H1 (cell line): ENCODE data around the gene OXNAD1. TPM values are rescaled to one million over a fixed set of nuclear protein-coding genes. Genes with fewer than 3 reads are reported as not detected.

Source experiments
- CTCF ChIA-PET: fragments of 300-600 bp; sonication (Branson Sonifier 250); formaldehyde crosslinking; loops from one replicate; lab custom pipeline; 2021; ENCODE audit not compliant: partially characterized antibody; lab: Charles Lee
- POLR2A ChIA-PET: fragments of 300-600 bp; sonication (Branson Sonifier 250); formaldehyde crosslinking; loops from one replicate; lab custom pipeline; 2021; ENCODE audit warnings: inconsistent platforms; ENCODE audit not compliant: partially characterized antibody; lab: Charles Lee
- DNase-seq, 2 experiments: peaks; one replicate each; pipeline versions ENCODE4 v3.0.0 to v3.0.0-alpha.2; 2010 to 2022; ENCODE audit warnings: low spot score in 2 of 2, low read depth in 1 of 2, mixed read lengths in 1 of 2
- FAIRE-seq: peaks from 2 replicates; lab custom pipeline; 2011; peaks lifted over from hg19 to GRCh38; lab: Jason Lieb, UNC
- H2AFZ ChIP-seq: 2 replicates; pipeline ENCODE4 v1.8.1; 2012; ENCODE audit warnings: low read length, inconsistent platforms
- H2AK5ac ChIP-seq: 2 replicates; pipeline ENCODE4 v1.6.1; 2013; ENCODE audit warnings: low read depth, low read length
- H2BK120ac ChIP-seq: replicated peaks from 2 replicates; pipeline ENCODE3; 2013; ENCODE audit warnings: low read depth, low read length, inconsistent platforms
- H2BK12ac ChIP-seq: 2 replicates; pipeline ENCODE4 v1.6.1; 2013; ENCODE audit warnings: low read depth, low read length
- H2BK15ac ChIP-seq: 2 replicates; pipeline ENCODE4 v1.6.1; 2013; ENCODE audit warnings: low read length
- H2BK20ac ChIP-seq: 2 replicates; pipeline ENCODE4 v1.6.1; 2013; ENCODE audit warnings: low read length
- H2BK5ac ChIP-seq: 2 replicates; pipeline ENCODE4 v1.6.1; 2013; ENCODE audit warnings: low read depth, low read length
- H3K14ac ChIP-seq: 2 replicates; pipeline ENCODE4 v1.6.1; 2013; ENCODE audit warnings: inconsistent platforms; ENCODE audit not compliant: insufficient read length
- H3K18ac ChIP-seq: 2 replicates; pipeline ENCODE4 v1.6.1; 2013; ENCODE audit warnings: low read length; ENCODE audit errors: extremely low read depth
- H3K23ac ChIP-seq: 2 replicates; pipeline ENCODE4 v1.6.1; 2013; ENCODE audit warnings: inconsistent platforms; ENCODE audit not compliant: insufficient read length
- H3K23me2 ChIP-seq: 2 replicates; pipeline ENCODE4 v1.6.1; 2013; ENCODE audit warnings: low read depth, low read length
- H3K27ac ChIP-seq: 2 replicates; pipeline ENCODE4 v1.6.1; 2011; ENCODE audit warnings: low read depth, low read length, inconsistent platforms
- H3K27me3 ChIP-seq, 4 experiments: replicated peaks in 1 of 4; 1 replicate in 1 of 4; 2 replicates in 3 of 4; pipeline versions ENCODE4 v1.6.1 to v1.8.1; 2011 to 2013; ENCODE audit warnings: low read length in 3 of 4, mild to moderate bottlenecking in 3 of 4, inconsistent platforms in 2 of 4, mixed read lengths in 2 of 4, moderate library complexity in 1 of 4; ENCODE audit not compliant: control insufficient read depth in 3 of 4, insufficient read depth in 3 of 4; ENCODE audit errors: extremely low read depth in 1 of 4
- H3K36me3 ChIP-seq, 4 experiments: 2 replicates each; pipeline versions ENCODE4 v1.6.1 to v1.8.1; 2011 to 2013; ENCODE audit warnings: mild to moderate bottlenecking in 4 of 4, low read length in 3 of 4, moderate library complexity in 2 of 4, control low read depth in 1 of 4, inconsistent platforms in 1 of 4; ENCODE audit not compliant: insufficient read depth in 4 of 4, control insufficient read depth in 2 of 4
- H3K4ac ChIP-seq: replicated peaks from 2 replicates; pipeline ENCODE3; 2013; ENCODE audit warnings: low read length, low read depth, mixed read lengths, inconsistent platforms; ENCODE audit not compliant: insufficient read length
- H3K4me1 ChIP-seq, 4 experiments: replicated peaks in 1 of 4; 1 replicate in 1 of 4; 2 replicates in 3 of 4; pipeline versions ENCODE4 v1.6.1 to v1.8.1; 2011 to 2013; ENCODE audit warnings: low read length in 3 of 4, inconsistent platforms in 2 of 4, mixed read lengths in 1 of 4; ENCODE audit not compliant: insufficient read depth in 4 of 4, control insufficient read depth in 3 of 4
- H3K4me2 ChIP-seq, 2 experiments: 2 replicates each; pipeline versions ENCODE4 v1.6.1 to v1.8.1; 2011 to 2013; ENCODE audit warnings: low read depth in 2 of 2, low read length in 2 of 2, control low read depth in 1 of 2, inconsistent platforms in 1 of 2, mild to moderate bottlenecking in 1 of 2; ENCODE audit not compliant: insufficient read depth in 1 of 2
- H3K4me3 ChIP-seq, 4 experiments: fragments of 200-600, 300-600 bp in 1 of 4; sonication (generic), shearing (Covaris generic), sonication (Bioruptor Twin) in 1 of 4; 2 replicates each; pipeline versions ENCODE4 v1.5.1 to v1.8.1; 2011 to 2016; ENCODE audit warnings: low read length in 4 of 4, low read depth in 3 of 4, control low read depth in 2 of 4, inconsistent platforms in 2 of 4, mild to moderate bottlenecking in 2 of 4, mixed read lengths in 1 of 4, moderate library complexity in 1 of 4; ENCODE audit not compliant: insufficient read depth in 2 of 4; ENCODE audit errors: extremely low read depth in 1 of 4
- H3K56ac ChIP-seq: replicated peaks from 2 replicates; pipeline ENCODE3; 2013; ENCODE audit warnings: low read depth, mild to moderate bottlenecking, mixed read lengths, low read length, inconsistent platforms; ENCODE audit not compliant: insufficient read length
- H3K79me1 ChIP-seq: 2 replicates; pipeline ENCODE4 v1.6.1; 2013; ENCODE audit warnings: low read depth, low read length, control low read depth
- H3K79me2 ChIP-seq, 2 experiments: 2 replicates each; pipeline versions ENCODE4 v1.6.1 to v1.8.1; 2012 to 2013; ENCODE audit warnings: low read length in 2 of 2, mild to moderate bottlenecking in 2 of 2, inconsistent platforms in 1 of 2; ENCODE audit not compliant: insufficient read depth in 2 of 2, control insufficient read depth in 1 of 2
- H3K9ac ChIP-seq, 4 experiments: replicated peaks in 1 of 4; 1 replicate in 1 of 4; 2 replicates in 3 of 4; pipeline versions ENCODE4 v1.6.1 to v1.8.1; 2011 to 2013; ENCODE audit warnings: low read depth in 3 of 4, low read length in 3 of 4, control low read depth in 2 of 4, mild to moderate bottlenecking in 2 of 4, moderate library complexity in 2 of 4, inconsistent platforms in 1 of 4; ENCODE audit errors: extremely low read depth in 1 of 4
- H3K9me3 ChIP-seq, 2 experiments: 2 replicates each; pipeline versions ENCODE4 v1.6.1 to v1.8.1; 2012 to 2013; ENCODE audit warnings: mild to moderate bottlenecking in 2 of 2, moderate library complexity in 2 of 2, control low read depth in 1 of 2, inconsistent platforms in 1 of 2, low read depth in 1 of 2, low read length in 1 of 2, mixed read lengths in 1 of 2; ENCODE audit not compliant: insufficient read depth in 2 of 2
- H4K20me1 ChIP-seq, 2 experiments: replicated peaks in 1 of 2; 2 replicates each; pipeline versions ENCODE3 to v1.8.1; 2011 to 2013; ENCODE audit warnings: inconsistent platforms in 2 of 2, low read length in 2 of 2, mild to moderate bottlenecking in 1 of 2; ENCODE audit not compliant: insufficient read depth in 2 of 2, control insufficient read depth in 1 of 2
- H4K5ac ChIP-seq: 2 replicates; pipeline ENCODE4 v1.6.1; 2013; ENCODE audit warnings: low read length, low read depth, mixed read lengths, inconsistent platforms; ENCODE audit not compliant: insufficient read length
- H4K8ac ChIP-seq: 2 replicates; pipeline ENCODE4 v1.8.0; 2013; ENCODE audit warnings: mild to moderate bottlenecking, moderate library complexity, low read length, inconsistent platforms; ENCODE audit not compliant: insufficient read depth; ENCODE audit errors: extremely low read depth
- H4K91ac ChIP-seq: replicated peaks from 2 replicates; pipeline ENCODE3; 2013; ENCODE audit warnings: low read length, mixed read lengths, inconsistent platforms; ENCODE audit not compliant: insufficient read length
- ATF2 ChIP-seq: IDR thresholded peaks from 2 replicates; pipeline ENCODE4 v1.6.1; 2012; ENCODE audit warnings: low read length, inconsistent platforms
- CHD1 ChIP-seq: IDR thresholded peaks from 2 replicates; pipeline ENCODE4 v1.6.1; 2012; ENCODE audit warnings: low read depth, low read length, improper control_type of control experiment
- CTBP2 ChIP-seq: IDR thresholded peaks from 2 replicates; pipeline ENCODE4 v1.7.0; 2011; ENCODE audit warnings: borderline replicate concordance, mild to moderate bottlenecking, moderate library complexity, mixed read lengths, low read length; ENCODE audit not compliant: insufficient read depth, insufficient read length
- CTCF ChIP-seq, 3 experiments: IDR thresholded peaks; 1 replicate in 2 of 3; 2 replicates in 1 of 3; pipeline versions ENCODE4 v1.5.1 to v1.6.1; 2011; ENCODE audit warnings: low read length in 3 of 3, mild to moderate bottlenecking in 3 of 3, inconsistent platforms in 2 of 3, low read depth in 1 of 3, moderate library complexity in 1 of 3; ENCODE audit not compliant: insufficient read depth in 1 of 3; ENCODE audit errors: control extremely low read depth in 1 of 3
- MAFK ChIP-seq: IDR thresholded peaks from 2 replicates; pipeline ENCODE4 v1.6.1; 2012; ENCODE audit warnings: low read depth, mild to moderate bottlenecking, improper control_type of control experiment, low read length
- SAP30 ChIP-seq: fragments of 300-600 bp; sonication (generic); IDR thresholded peaks from 2 replicates; pipeline ENCODE4 v1.7.1; 2012; ENCODE audit warnings: low read length, moderate library complexity, mild to moderate bottlenecking, inconsistent platforms; ENCODE audit not compliant: insufficient read depth, insufficient replicate concordance
- SIRT6 ChIP-seq: IDR thresholded peaks from one replicate; pipeline ENCODE4 v1.7.1; 2012; ENCODE audit warnings: low read length, inconsistent platforms
- WGBS, 2 experiments: shearing (Covaris generic) in 1 of 2; methylation state at CpG; one replicate each; pipeline versions ENCODE4 v1.1.6 to v1.1.7; 2013 to 2015; ENCODE audit warnings: low lambda C conversion rate in 2 of 2, mixed read lengths in 2 of 2, inconsistent platforms in 1 of 2, low coverage in 1 of 2, missing lambda C conversion rate in 1 of 2; ENCODE audit not compliant: insufficient replicate concordance in 2 of 2, insufficient coverage in 1 of 2, insufficient read length in 1 of 2; ENCODE audit errors: extremely low coverage in 1 of 2, missing lambda C conversion rate in 1 of 2; 5-methylcytosine and 5-hydroxymethylcytosine counted together
- polyA plus RNA-seq, 7 experiments: library from polyadenylated mRNA; depleted of rRNA in 3 of 7; stranded (reverse) in 5 of 7; unstranded in 2 of 7; fragments of >200 nt in 5 of 7; fragments of 200-250 nt in 2 of 7; gene quantifications; 1 replicate in 5 of 7; 2 replicates in 1 of 7; 4 replicates in 1 of 7; pipeline versions ENCODE4 v1.2.1 to v1.2.3, GENCODE V29; 2011 to 2013; ENCODE audit warnings: missing spikeins in 2 of 7, mixed read lengths in 2 of 7
- total RNA-seq: library from RNA; stranded (reverse); fragmentation: NEBNext Ultra II Directional; extraction: Animal tissue kit (Norgen Biotek cat#: 25700); gene quantifications from 2 replicates; pipeline ENCODE4 v1.2.1, GENCODE V29; 2021

OXNAD1 gene
- total and polyA plus RNA-seq, 2 of the 8 experiments (the other 6 are each of a cell fraction or from before 2014, with no cell fraction given): 14.9 to 24.8 TPM

GRCh38 chr3:16316847-16317560, 52.0 kb downstream of the OXNAD1 start:
- Histone ChIP-seq H3K18ac (no peak overlapping the region), H3K79me2 (no peaks in the 10 kb centered on the region), H3K56ac (no peak overlapping the region), H3K79me1 (0 out of 2 replicates have a peak, but pooled peaks cover 2% of the 10 kb centered on the region), H3K27ac (no peak overlapping the region), H3K9me3 (no peaks in the 10 kb centered on the region), H4K8ac (no peak overlapping the region), H2BK15ac (no peak overlapping the region), H2AFZ (no peak overlapping the region), H4K5ac (no peak overlapping the region), H3K4ac (no peak overlapping the region), H3K4me1 (no peaks in the 10 kb centered on the region), H3K23me2 (no peaks in the 10 kb centered on the region), H4K91ac (no peak overlapping the region), H4K20me1 (peaks cover 0 to 1% of the 10 kb centered on the region in 2 experiments), H3K23ac (no peak overlapping the region), H2AK5ac (no peak overlapping the region), H2BK20ac (no peak overlapping the region), H3K14ac (no peak overlapping the region), H2BK5ac (no peak overlapping the region), H3K4me2 (no peak overlapping the region), H2BK120ac (no peak overlapping the region), H3K27me3 (no peaks in the 10 kb centered on the region), H2BK12ac (no peak overlapping the region), H3K36me3 (peaks cover 0 to 8% (median 2%) of the 10 kb centered on the region in 4 experiments; a peak in 3 of 8 replicates), H3K4me3 (no peak overlapping the region), H3K9ac (no peak overlapping the region)
- no peak for DNase-seq
- POLR2A ChIA-PET: interaction anchor here (1.0 to 1.2 kb wide), 2 partner anchors 10 to 13 kb away, joined by 4 to 5 read pairs; no protein-coding TSS in a partner anchor
- CTCF ChIA-PET: interaction anchor here (0.7 to 6.8 kb wide), 12 partner anchors 10 to 233 kb away, joined by 3 to 106 read pairs (median 4); no protein-coding TSS in a partner anchor
- 88% methylated on average over 5 of the region's 5 CpGs; no CpG with 5 or more reads in 1 of the 2 experiments for WGBS, 2 experiments
- no peak for FAIRE-seq
- no peak for TF ChIP-seq CHD1
- no peak for TF ChIP-seq CTBP2
- TF ChIP-seq ATF2: no peak
- TF ChIP-seq CTCF (IDR thresholded peaks at IDR 0.05; ENCODE audit: control extremely low read depth in 1 of 3, insufficient read depth in 1 of 3, low read depth in 1 of 3, low read length in 3 of 3): no peak
- no peak for TF ChIP-seq SIRT6
- TF ChIP-seq SAP30: no peak
- TF ChIP-seq MAFK: no peak
